ENCODE data around the gene ARMH3.

ARMH3 gene

DNA sequence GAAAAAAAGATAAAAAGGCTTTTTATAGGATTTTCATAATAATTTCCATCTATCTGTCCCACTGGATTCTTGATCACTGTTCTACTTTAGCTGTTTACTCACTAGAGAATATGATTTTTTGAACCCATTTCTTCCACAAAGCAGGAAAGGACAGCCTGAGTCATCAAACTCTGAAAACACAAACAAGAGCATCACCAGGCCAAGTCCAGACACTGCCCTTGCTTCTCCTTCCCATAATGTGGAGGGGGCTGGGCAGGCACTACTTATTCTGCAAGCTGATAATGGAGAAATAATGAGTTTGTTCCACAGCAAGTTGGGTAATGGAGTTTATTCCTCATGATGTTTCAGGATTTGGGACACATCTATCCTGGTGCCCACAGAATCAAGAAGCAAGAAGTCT lies 199.3 kb downstream of the ARMH3 start:
- peak; percentile 50 for DNase-seq (ENCODE audit: low spot score)

DNA sequence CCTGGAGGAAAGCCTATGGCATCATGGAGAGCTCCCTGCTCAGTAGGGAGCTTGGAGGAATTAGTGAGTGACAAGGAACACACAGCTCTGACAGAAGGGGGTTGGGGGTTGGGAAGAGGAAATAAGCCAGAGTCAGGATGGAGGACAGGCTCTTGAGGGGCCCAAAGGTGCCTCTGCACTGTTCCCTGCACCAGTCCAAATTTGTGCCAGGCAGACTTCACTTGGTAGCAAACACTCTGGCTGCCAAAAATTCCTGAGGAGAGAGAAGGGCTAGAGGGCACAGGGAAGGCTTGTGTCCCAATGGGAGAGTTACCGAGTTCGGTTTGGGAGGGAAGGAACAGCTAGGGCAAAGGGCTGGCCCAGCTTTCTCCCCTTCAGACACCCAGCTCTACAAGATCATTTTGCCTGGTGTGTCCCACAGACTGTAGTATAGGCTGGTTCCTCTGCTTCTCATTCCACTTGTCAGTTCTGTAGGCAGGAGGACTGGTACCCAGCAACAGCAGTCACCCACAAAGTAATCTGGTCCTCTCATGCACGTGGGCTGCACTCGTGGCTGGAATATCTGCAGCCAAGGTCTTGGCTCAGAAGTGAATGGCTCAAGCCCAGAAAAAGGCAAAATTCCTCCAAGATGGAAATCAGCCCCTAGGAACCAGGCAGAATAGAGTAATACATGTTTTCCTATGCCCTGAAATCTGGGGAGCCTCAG lies 204.4 kb downstream of the ARMH3 start:
- DNase-seq (ENCODE audit: low spot score), result no peak

DNA sequence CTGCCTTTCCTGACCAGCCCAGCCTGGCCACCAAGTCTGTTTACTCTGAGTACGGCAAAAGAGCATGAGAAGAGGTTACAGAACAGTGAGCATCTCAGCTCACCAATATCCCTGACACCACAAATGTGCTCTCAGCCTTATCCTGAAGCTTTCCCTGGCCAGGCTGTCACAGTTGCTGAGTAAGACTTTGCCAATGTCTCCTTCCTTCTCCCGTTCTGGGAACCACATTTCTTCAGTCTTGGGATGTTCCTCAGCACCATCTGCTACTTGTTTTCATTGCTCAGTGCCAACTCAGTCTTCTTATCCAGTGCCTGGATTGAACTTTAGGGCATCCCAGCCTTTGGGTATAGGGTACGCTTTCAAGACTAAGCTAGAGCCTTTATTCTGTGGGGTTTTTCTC lies 205.2 kb downstream of the ARMH3 start:
- DNase-seq (ENCODE audit: low spot score), result no peak

DNA sequence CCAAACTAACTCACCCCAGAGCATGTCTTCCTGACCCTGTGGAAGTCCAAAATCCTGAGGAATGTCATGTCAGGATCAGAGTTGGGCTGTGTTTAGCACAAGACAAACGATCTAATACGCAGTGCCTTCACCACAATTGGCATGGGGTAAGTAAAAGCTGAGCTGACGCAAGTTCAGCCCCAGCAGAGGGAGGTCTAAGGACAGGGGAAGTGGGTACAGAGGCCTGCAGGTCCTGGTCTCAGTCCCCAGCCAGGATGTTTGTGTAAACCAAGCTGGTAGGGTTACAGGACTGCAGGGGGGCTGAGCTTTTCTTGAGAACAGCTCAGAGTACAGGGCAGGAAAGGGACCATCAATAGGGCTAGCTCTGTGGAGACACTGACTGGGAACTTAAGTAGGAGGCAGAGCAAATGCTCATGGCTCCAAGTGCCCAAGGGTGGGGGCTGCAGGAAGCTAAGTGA lies 207.1 kb downstream of the ARMH3 start:
- no peak for DNase-seq (ENCODE audit: low spot score)

DNA sequence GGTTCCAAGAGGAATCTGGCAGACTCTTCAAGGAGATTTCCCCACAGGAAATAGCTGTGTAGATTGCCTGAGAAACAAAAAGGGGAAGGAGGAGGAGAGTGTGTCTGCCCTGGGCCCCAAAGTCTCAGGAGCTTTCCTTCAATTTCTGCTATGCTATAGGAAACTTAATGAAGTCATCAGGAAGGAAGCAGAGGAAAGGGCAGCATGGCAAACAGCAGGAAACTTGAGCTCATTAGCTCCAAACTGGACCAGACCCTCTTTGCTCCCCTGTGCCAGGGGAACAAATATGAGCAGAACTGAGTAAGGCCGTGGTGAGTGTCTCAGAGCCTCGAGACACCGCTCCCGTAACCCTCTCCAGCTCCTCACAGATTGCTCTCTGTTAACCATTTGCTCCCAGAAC lies 207.6 kb downstream of the ARMH3 start:
- DNase-seq (ENCODE audit: low spot score), result no peak

DNA sequence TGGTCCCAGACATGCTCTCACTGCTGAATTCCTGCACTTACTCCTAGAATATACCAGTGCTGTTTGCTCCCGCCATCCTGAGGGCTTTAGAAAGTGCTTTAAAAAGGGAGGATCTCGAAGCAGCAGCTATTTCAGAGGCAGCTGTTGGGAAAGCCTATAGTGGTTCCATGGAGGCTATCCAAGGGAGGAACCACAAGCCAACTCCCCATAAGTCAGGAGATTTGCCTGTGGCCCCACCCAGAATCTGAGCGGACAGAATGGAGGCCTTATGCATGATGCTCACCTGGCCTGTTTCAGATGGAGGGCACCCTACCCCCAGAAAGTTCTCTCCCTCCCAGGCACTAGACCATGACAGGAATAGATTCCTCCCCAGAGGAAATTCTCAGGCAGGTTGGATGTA lies 210.1 kb downstream of the ARMH3 start:
- DNase-seq (ENCODE audit: low spot score), result no peak

DNA sequence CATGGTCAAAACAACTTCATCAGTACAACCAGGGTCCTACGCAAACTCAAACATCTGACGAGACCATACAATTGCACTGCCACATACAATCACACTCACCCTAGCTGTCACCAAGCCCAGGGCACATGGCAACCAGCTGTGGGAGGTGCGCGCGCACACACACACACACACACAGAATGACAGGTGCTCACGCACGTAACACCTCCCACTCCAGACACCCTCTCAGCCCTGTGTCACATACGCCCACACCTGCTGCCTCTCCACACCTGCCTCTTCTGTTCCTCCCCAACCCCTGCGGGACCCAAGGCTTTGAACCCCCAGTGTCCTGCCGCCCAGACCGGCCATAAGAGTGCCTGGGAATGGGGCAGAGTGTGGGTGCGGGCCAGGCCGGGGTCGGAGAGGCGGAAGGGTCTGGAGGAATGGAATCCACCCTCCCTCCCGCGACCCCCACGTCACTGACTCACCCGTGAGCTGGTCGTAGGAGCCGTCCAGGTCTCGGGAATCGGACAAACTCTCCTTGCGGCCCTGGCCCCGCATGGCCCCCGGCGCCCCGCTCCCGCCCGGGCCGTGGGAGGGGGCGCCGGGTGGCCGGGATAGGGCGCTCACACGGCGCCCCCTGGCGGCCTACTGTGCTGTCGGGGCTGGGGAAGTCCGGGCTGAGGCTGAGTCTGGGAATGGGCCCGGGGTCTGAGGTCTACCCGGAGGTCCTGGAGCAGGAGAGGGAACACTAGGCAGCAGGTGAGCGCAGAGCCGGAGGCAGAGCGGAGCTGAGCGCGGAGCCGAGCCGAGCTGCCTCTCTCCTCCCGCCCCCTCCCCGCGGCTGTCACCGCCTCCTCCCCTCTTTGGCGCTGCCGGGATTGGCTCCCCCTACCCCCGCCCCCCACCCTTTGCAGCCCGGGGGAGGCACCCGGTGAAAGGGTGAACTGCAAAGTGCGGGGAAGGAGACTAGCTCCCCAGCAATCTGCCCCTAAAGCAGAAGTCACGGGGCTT lies 212.6 kb downstream of the ARMH3 start, which contains the start of gene KCNIP2:
TSS of gene KCNIP2 (minus strand) at position 769 of the 990 bp plus-strand sequence. CDS start at position 537, 232 bp downstream.
- DNase-seq (ENCODE audit: low spot score), result no peak

DNA sequence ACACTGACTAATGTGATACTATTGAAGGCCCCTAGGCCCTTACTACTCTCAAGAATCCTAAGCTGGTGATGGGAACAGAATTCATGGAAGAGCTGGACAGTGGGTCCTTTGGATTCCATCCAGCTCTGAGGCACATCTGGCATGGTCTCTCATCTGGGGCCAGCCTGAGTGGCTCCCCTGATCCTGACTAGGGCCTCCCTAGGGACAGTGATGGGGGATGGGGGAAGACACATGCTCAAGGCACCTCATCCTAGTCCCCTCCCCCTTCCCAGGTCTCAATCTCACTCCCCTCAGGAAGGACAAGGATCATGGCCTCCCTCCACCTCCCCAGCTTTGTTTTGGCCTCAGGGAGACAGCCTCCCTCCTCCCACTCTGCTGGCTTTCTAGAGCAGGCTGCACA lies 214.1 kb downstream of the ARMH3 start:
- DNase-seq (ENCODE audit: low spot score), result no peak

DNA sequence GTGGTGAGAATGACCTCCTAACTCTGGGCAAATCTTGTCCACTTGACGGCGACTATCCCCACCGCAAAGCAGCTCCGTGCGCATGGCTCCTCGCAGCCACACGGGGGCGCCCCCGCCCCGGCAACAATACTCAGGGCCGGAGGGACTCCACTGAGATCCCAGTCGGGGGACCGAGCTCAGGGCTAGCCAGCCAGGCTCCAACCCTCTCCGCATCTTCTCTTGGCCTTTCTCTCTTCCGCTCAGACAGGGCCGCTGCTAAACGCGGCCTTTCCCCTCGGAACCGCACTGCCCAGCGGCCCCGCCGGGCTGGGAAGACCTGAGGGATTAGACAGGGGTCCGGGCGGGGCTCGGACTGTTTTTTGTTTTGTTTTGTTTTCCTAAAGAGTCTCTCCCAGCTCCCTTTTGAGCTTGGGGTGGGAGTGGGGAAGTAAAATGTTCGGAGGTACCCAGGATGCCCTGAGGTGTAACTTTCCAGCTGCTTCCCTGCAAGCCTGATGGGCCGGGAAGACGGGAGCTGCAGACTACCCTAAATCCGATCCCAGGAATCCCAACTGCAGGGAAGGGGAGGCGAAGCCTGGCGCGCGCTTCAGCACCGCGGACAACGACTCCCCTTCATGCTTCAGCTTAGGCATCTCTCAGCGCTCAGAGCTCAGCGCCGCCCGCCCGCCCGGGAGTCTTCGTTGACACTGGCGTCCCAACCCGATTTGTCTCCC lies 215.1 kb downstream of the ARMH3 start:
- peak; percentile 87 for DNase-seq (ENCODE audit: low spot score)

DNA sequence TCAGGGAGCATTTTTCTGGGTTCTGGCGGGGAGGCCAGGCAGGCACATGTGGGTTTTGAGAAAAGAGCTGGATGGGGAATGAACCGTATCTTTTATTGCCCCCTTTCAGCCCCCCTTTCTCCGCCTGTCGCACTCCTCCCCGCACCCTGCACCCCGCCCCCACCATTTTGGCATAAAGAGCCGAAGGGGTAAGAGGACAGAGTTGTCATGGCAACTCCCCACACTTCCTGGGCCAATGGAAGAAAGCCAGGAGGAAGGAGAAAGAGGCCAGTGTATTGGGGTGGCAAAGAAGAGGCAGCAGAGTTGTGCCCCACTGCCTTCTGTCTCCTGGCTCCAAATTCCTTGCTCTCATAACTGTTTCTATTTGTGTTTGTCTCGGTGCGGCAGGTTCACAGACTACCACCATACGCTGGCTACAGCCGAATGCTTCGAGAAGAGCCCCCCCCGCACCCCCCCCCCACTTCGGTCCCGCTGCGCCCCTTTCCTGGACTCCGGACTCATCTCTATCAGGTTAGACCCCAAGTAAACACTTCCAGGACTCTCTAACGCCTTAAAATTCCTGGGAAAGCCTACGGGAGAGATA lies 215.8 kb downstream of the ARMH3 start:
- no peak for DNase-seq (ENCODE audit: low spot score)

DNA sequence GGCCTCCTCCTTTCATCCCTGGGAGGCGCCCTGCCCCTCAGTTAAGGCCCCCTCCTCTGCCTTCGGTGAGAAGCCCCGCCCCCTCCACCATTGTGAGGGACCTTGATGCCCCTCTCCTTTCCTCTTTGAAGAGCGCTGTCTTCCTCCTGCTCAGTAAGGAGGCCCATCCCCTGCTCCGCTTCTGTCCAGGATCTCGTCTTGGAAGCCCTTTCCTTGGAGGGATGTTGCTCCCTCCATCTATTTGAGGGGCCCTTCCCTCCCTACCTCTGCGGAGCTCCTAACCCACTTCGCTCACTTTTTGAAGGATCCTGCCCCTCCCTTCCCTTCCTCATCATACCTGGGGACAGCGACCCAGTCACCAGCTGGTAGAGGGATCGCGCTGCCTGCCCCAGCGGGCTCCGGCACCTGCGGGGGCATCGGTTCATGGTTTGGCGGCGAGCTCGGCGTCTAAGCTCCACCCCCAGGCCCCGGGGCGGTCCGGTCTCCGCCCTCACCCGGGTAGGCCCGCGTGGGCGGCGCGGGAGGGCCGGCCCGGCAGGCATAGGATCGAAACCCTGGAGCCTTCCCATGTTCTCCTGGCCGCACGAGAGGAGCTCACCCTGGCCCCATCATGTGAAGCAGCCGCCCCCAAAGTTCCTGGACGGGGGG lies 216.4 kb downstream of the ARMH3 start:
- DNase-seq (ENCODE audit: low spot score), result peak; percentile 72

DNA sequence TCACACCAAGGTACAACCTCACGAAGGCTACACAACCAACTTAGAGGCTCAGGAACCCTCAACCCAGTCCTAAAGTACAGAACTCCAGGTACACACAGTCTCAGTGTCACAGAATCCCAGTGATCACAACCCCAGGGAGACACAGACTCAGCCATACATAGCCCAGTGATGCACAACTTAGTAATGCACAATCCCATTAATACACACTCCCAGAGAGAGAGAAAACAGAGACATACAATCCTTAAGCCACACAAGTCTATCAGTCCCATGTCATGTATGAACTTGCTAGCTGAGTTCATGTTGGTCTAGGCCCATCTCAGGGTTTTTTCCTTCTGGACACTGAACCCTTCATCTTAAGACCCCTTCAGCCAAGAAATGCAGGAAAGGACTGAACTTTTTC lies 217.0 kb downstream of the ARMH3 start:
- DNase-seq (ENCODE audit: low spot score), result no peak

DNA sequence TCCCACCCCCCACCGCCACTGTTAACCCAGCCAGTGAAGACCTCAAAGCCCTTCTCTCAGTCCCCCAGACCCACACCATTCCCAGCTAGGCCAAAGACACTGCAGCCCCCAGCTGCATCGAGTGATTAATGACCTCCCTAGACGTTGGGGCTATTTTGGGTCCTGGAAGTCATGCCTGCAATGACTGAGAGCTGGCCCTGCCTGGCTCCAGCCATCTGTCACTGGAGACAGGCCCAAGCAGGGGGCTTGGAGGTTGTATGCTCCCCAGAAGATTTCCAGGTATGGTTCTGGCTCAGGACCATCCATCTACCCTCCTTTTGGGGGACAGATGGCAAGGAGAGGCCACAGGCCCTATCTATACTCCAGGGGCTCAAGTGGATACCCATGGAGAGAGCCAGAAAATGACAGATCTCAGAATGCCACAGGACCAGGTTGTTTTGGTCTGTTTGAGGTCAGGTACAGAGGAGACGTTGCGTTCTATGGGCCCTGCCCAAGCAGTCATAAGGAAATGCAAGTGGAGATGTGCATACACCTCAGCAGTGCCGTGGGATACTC lies 217.5 kb downstream of the ARMH3 start:
- no peak for DNase-seq (ENCODE audit: low spot score)

DNA sequence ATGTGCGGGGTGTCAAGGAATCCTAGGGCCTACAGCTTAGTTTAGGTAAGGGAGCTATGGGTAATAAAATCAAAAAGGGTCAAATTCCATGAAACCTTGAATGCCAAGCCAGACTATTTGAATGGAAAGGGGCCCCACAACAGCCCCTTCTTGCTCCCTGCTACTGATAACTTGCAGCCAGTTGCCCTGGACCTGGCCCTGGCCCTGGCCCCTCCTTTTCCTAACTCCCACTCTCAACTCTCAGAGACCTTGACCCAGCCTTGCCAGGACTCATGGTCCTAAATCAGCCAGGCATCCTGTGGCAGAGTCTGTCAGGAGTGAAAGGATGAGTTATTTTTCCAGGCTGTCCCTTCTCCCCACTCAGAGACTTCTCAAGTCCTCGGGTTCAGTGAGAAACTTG lies 218.2 kb downstream of the ARMH3 start:
- DNase-seq (ENCODE audit: low spot score), result no peak

DNA sequence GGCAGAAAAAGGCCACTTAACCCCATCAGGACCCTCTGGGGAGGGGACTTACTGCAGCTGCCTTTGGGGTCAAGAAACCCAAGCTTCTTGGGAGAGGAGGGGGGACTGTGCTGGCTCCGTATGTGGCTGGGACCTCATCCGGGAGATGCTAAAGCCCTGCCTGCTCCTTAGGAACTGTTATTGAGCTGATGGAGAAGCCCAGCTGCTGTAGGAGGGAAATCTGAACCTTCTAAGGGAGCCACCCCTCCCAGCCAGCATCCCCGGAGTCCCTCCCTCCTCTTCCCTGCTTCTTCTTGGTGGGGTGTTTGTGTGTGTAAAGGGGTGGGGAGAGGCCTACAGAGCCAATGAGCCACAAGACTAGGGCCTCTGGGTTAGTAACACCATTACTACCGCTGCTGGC lies 220.6 kb downstream of the ARMH3 start:
- no peak for DNase-seq (ENCODE audit: low spot score)

DNA sequence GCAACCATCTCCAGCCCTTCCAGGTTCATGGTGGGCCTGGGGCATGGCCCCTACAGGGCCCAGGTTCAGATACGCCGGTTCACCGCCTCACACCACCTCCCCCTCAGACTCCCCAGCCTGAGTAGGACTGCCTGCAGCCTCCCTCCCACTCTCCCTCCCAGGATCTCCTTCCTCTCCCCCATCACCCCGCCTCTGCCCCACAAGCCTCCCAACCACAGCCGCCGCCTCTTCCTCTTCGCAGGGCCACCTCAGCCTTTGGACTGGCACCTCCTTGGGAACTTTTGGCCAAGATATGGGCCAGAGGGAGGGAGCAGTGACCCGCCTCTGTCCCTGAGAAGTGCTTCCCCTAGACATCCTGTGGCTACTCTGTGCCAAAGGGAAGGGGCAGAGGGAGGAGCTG lies 221.6 kb downstream of the ARMH3 start:
- no peak for DNase-seq (ENCODE audit: low spot score)

DNA sequence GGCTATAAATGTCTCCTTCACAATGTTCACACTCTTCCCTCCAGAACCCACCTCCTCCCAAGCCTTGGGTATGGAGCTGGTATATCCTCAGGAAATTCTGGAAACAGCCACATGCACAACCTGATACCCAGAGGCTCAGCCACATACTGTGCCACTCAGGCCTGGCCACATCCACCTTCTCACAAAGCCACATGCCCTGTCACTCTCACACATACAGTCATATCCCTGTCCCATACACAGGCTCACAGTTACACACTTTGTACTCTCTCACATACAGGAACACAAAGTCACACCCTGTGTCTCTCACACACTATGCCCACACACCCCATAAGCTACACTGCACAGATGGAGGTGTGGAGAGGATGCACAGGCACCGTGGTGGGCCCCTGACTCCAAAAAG lies 222.5 kb downstream of the ARMH3 start:
- no peak for DNase-seq (ENCODE audit: low spot score)

DNA sequence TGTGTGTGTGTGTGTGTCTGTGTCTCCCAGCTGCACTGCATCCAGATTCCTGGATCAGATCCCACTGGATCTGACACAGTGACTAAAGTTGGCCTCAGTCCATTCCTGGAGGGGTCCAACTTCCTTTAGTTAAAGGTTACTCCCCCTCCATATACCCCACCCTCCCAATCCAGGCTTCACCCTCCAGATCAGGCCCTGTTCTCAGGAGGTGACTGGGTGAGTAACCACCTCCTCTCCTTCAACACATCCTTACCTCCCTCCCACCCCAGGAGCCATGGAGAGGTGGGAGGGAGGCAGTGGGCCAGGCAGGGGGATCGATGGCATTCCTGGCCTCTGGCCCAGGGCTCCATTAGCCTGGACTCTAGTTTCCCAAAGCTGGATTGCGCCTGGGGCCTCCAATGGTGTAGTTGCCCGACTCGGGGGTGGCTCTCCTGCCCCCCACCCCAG lies 223.6 kb downstream of the ARMH3 start:
- no peak for DNase-seq (ENCODE audit: low spot score)

DNA sequence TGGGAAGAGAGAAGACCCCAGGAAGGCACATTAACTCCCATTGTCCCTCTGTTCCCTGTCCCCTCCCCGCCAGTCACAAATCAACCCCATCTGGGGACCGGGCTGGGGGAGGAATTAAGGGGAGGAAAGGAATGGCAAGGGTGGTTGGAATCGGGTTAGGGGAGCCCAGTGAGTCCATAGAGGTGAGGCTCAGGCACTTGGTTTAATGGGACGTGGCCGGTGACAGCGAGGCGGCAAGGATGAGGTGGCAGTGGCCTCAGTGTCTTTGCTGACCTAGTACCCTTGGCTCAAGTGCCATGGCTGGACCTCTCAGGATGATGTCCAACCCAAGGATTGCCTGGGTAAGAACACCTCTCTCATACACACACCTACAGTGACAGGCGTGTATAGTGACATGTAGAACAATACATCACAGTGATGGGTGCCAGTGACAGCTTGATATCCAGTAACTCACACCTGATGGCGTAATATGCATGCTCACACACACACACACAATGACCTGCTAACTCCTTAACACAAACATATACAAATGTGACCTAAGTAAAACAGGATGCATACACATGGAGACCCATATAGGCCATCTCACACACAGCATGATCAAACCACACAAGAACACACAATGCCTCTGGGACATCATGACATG lies 224.7 kb downstream of the ARMH3 start:
- no peak for DNase-seq (ENCODE audit: low spot score)

DNA sequence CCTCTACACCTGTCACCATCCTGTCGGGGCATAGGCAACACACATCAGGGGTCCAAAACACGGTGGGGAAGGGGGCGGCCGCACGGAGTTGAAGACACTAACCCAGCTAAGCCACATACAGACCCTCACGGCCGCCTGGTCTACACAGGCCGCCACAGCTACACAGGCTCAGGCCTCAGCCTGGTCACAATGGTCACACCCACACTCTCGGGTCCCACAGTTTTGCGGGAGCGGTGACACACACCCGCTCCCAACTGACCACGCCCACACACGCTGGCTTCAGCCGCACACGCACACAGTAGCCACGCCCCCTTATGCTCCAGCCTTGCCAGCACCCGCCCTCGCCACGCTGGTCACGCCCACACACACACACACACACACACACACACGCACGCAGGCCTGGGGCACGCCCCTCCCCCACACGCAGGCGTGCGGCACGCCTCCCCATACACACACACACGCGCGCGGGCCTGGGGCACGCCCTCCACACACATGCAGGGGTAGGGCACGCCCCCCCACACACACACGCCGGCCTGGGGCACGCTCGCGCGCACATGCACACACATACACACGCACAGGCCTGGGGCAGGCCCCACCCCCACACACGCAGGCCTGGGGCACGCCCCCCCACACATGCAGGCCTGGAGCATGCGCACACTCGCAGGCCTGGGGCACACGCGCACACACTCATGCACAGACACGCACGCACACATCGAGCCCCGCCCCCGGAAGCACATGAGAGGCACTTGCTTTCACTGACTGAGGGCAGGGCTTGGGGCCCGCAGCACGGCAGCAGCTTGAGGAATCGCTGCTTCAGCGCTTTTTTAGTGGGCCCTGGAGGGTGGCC lies 225.4 kb downstream of the ARMH3 start:
- peak; percentile 96 for DNase-seq (ENCODE audit: low spot score)
